ENCODE results near the gene UGT1A9.

UGT1A9 gene

GRCh38 chr2:233819884-233820773 is 148.4 kb downstream of the UGT1A9 start:
- DNase-seq, result no peak

GRCh38 chr2:233820774-233821105 is 149.0 kb downstream of the UGT1A9 start:
- no peak for DNase-seq

GRCh38 chr2:233821196-233821595 is 149.5 kb downstream of the UGT1A9 start:
- no peak for DNase-seq

GRCh38 chr2:233821709-233822100 is 150.0 kb downstream of the UGT1A9 start:
- no peak for DNase-seq

DNA sequence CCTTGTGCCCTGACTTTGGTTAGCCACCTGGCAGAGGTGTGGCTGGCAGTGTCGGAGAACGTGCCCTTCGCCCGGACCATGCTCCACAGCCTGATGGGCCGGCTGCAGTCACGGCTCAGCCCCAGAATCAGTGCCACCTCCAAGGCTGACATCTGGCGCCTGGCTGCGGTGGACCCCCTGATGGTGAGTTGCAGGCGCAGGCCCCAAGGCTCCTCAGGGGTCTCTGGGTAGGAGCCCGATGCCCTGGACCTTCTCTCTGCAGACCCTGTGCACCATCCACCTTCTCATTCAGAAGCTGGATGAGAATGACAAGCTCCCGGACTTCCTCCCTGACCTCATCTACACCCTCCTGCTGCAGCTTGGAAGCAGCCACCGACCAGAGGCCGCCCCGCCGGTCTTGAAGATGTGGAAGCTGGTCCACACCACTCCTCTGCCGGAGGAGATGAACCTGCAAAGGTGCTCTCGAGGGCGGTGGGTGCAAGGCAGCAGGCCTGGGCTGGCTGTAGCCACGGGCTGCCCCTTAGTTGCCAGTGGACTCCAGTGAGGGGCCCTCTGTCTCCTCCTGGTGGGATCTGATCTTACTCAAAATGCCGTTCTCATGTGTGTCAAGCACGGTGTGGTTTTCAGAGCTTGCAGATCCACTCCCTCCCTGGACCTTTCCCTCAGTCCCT is 150.5 kb downstream of the UGT1A9 start:
- DNase-seq, result no peak
